ENCODE measurements around the gene FAHD2B.
"Not testable (repeated sequence)": the region's sequence is repeated elsewhere in the genome, so short reads cannot be mapped to it uniquely, and the experiment has no call there.

Gene FAHD2B, protein sequence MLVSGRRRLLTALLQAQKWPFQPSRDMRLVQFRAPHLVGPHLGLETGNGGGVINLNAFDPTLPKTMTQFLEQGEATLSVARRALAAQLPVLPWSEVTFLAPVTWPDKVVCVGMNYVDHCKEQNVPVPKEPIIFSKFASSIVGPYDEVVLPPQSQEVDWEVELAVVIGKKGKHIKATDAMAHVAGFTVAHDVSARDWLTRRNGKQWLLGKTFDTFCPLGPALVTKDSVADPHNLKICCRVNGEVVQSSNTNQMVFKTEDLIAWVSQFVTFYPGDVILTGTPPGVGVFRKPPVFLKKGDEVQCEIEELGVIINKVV

DNA sequence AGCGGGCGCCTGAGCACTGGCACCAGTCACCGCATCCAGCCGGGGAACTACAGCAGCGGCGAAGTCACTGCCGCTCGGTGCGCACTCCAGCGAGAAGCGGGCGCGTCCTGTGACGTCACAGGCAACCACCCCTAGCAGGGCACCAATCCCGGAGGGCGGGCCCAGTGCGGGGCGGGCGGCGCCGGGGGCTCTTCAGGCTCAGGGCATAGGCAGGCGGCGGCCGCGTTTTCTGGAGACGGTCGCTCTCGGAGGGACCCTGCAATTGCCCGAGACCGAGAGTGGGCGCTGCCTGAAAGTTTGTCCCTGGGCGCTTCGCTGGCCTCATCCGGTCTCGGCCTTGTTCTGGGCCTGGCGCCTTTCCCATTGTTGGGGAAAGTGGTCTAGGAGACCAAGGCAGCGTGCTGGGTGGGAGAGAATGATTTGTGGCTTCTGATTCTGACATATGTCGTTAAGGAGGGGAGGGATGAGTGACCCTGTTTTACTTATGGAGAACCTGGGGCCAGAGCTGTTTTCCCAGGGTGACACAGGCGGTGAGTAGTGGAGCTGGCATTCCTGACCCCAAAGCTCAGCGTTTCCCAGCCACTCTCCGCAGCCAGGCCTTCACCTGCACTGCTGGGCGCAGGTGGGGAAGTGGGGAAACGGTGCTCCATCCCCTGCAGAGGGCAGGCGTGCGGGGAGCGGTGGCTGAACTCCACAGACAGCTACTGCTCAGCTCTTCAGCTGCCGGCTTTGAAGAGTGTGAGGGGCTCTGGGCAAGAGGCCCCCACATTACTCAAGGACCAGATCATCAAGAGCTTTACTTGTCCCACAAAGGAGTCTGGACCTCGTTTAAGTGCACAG is at the start of gene FAHD2B:
Gene FAHD2B, minus strand, starts transcription at position 111 of the 840 bp plus-strand sequence. CDS start 3,176 bp downstream, outside the sequence.
- peak; percentile 85 for DNase-seq

DNA sequence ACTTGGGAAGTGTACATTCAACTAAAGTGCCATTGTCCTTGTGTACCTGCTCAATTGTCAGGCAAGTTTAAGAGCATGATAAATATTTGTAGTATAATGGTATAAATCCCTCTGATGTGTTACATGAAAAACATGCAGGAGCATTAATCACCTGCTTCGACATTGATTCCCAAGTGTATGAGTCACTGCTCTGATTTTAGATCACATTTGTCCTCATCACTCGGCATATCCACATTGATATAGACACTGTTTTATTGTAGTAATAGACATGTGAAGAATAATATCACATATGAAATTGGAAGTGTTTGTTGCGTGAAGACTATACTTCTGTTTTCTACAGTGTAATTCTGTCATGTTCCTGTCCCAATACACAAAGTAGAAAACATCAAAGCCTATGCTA is 49.3 kb upstream of the FAHD2B start:
- not testable (repeated sequence) for DNase-seq

DNA sequence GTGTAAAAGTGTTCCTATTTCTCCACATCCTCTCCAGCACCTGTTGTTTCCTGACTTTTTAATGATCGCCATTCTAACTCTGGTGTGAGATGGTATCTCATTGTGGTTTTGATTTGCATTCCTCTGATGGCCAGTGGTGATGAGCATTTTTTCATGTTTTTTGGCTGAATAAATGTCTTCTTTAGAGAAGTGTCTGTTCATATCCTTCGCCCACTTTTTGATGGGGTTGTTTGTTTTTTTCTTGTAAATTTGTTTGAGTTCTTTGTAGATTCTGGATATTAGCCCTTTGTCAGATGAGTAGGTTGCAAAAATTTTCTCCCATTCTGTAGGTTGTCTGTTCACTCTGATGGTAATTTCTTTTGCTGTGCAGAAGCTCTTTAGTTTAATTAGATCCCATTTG is 34.4 kb upstream of the FAHD2B start:
- DNase-seq: not testable (repeated sequence)

DNA sequence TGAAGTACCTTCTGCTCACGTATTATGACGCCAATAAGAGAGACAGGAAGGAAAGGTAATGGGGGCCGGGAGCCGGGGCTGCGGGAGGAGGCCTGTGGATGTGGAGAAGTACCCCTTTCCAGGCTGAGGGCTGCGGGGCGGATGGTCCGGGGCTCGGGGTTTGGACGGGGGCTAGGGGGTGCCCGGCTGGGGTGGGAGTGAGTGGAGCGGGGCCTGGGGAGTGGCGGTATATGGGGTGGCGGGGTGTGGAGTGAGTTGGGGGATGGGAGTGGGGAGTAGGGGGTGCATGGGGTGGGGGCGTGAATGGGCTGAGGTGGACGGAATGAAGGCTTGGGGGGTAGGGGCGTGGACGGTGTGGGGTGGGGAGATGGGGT is 19.2 kb upstream of the FAHD2B start:
- not testable (repeated sequence) for DNase-seq

DNA sequence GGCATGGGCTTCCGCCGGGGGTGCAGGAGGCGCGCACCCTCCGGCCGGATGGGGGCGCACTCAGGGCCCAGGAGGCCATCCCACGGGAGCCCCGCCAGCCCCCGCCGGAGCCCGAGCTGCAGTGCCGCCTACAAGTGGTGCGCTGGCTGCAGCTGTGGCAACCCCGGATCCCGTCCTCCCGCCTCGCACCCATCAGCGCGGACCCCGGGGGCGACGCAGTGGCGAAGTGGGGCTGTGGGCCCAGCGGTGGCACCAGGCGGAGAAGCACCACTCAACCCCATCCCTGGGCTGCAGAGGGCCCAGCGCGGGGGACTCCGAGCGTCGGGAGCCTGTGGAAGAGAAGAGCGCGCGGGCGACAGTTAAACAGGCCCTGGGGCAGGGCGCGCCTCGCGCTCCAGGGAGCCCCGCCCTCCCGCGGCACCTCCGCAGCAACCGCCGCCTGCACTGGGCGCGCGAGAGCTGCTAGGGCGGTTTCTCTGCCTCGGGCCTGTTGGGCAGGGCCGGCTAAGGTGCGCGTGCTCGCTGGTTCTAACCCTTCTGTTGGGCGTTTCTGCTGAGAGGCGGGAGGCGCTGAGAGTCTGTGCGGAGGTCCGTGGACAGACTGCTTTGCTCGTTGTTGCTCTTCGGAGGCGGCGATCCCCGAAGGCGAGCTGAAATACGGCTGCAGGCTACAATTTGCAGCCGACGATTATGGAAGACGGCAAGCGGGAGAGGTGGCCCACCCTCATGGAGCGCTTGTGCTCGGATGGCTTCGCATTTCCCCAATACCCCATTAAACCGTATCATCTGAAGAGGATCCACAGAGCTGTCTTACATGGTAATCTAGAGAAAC is 18.6 kb upstream of the FAHD2B start, which contains the start of gene ANKRD36:
Gene ANKRD36, plus strand, starts transcription at position 104 of the 832 bp plus-strand sequence. Its CDS starts 587 bp downstream, at position 691.
- DNase-seq: peak; percentile 84

DNA sequence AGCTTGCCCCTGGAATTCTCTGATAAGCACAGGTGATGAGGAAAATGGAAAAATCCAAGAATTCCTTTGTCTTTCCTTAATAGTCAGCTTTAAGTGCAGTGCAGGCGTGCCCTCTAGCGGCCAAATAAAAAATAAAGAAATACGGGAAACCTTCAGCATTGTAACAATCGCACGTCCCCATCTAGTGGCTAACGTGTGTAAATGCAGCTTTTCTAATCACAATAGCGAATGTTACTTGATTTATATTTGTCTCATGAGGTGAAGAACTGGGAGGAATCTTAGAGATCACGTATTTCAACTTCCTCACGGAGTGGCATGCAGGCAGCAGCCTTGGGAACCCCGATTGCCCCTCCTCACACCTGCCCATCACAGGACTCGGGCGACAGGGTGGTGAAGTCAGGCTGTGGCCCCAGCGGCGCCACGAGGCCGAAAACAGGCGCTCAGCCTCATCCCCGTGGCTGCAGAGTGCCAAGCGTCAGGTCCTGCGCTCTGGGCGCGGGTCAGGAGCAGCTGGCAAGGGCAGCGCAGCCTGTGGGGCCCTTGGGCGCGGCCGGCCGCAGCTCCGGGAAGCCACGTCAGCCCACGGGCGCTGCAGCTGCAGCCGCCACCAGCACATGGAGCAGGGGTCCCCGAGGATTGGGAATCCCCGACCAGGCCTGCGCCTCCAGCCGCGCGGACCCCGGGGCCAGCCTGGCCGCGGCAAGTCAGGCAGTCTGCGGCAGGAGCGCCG is 17.8 kb upstream of the FAHD2B start:
- peak; percentile 19 to 32 for DNase-seq

DNA sequence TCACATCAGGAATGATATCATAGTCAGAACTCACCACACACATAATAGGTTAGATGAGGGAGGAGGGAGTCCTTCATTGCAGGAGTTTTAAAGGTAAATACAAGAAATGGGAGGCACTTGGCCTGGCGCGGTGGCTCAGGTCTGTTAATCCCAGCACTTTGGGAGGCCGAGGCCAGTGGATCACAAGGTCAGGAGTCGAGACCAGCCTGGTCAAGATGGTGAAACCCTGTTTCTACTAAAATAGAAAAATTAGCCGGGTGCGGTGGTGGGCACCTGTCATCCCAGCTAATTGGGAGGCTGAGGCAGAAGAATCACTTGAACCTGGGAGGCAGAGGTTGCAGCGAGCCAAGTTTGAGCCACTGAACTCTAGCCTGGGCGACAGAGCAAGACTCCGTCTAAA is 16.6 kb upstream of the FAHD2B start:
- not testable (repeated sequence) for DNase-seq

DNA sequence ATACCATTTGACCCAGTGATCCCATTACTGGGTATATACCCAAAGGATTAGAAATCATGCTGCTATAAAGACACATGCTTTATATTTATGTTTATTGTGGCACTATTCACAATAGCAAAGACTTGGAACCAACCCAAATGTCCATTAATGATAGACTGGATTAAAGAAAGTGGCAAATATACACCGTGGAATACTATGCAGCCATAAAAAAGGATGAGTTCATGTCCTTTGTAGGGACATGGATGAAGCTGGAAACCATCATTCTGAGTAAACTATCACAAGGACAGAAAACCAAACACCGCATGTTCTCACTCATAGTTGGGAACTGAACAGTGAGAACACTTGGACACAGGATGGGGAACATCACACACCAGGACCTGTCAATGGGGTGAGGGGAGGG is 12.2 kb upstream of the FAHD2B start:
- DNase-seq: not testable (repeated sequence)

DNA sequence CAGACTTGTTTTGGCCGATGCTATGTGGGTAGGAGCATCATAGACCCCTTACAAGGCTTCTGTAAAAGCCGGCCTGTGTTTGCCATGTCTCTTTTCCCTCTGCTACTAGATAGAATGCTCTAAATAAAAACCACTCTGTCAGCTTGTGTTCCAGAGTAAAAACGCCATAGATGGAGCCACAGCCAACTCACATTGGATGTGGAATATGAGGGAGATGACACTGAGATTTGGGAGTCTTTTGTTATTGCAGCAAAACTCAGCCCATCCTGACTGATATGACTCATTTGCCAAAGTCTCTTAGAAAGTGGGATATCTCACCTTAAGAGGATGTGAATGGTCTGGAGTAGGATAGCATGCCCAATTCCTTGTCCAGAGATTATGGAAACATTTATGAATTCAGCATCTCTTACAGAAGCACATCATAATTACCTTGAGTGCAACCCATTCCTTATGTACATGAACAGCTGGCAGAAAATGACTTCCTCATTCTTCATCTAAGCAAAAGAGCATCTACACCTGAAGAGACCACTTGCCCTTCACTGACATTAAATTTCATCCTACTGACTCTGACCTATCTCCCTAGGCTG is 4.2 kb upstream of the FAHD2B start:
- not testable (repeated sequence) for DNase-seq

DNA sequence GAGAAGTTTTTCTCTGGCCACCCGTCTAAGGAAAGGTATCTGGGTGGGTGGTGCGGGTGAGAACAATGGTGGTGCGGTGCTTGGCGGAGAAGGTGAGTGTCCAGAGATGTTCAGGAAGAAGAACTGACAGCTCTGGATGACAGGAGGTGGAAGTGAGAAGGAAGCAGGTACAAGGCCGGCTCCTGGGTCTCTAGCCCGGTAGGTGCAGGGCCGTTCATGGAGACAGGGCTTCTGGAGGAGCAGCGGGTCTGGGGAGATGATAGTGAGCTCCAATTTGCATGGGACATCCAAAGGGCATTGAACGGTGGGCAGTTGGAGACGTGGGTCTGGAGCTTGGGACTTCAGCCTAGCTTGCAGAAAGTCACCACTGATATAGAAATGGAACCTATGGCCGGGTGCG is 979 bp upstream of the FAHD2B start:
- no peak for DNase-seq

DNA sequence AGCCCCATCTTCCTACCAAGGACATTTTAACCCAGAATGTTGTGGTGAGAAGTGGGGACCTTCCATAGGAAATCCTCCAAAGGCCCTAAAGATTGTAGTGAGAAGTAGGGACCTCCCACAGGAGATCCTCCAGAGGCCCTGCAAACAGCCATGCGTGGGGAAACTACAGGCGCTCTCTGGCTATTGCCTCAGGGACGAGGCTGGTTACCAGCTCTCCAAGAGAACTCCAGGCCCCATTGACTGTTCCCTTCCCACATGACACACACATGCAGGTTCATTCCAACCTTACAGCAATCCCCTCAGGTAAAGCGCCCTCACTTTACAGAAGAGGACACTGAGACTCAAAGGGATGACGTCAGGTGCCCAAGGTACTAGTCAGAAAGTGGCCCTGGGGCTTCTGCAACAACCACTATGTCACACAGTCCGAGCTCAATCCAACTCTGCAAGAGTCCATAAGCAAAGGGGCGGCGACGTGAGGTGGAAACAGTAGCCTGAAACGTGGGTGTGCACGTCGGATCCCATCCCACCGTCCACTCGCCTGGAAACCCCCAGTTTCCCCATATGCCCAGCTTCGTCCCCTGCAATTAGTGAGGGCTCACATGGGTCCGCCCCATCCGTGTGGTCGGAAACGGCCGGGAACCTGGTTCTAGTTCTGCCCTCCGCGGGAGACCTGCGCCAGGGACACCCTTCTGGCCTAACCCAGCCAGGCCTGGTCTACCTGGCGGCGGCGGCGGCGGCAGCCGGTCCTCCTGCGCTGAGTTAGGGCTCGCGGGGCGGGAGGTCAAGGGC is 505 bp downstream of the FAHD2B start:
- not testable (repeated sequence) for DNase-seq

DNA sequence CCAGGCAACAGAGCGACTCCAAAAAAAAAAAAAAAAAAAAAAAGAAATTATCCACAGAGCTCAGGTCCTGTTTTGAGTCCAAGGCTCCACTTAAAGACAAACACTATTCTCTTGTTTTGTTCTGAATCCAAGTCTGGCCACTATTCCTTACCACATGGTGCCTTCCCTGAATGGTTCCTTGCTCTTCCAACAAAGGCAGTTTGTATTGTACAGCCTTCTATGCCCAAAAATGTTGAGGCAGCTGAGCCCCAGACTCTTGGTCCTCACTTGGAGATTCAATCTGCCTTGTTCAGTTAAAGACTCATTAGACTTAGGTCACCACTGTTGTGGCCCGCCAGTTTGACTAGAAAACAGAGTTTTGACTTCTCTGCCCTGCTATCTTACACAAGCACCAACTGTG is 1.7 kb downstream of the FAHD2B start:
- not testable (repeated sequence) for DNase-seq

DNA sequence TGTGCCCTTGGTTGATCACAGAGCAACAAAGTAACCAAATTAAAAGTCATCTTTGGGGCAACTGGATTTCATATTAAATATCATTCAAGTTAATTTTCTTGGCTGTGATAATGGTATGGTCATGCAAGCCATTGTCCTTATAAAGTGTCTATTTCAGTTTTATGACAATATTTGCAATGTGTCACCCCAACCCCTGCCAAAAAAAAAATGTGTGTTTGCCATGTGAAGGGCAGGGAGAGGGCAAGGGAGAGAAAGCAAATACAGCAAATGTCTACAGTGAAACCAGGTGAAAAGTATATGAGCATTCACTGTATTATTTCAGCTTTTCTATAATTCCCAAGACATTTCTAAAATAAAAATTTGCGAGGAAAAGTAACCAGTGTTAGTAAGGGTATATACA is 6.0 kb downstream of the FAHD2B start:
- not testable (repeated sequence) for DNase-seq

DNA sequence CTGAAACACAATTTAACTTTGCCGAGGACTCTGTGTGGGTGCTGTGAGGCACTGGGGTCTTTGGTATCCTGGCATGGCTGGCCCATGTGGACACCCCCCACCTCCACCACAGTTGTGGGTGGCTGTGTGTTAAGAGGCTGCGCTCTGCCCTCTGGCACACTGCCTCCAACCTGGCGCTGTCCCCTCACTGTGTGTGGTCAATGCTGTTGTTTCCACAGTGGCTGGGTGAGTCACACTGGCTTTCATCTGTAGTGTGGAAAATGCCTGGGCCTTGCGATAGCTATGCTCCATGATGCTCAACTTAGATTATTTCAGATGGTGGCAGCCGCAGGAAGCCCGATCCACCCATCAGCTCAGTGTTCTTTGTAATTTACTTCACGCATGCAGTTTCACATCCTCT is 9.6 kb downstream of the FAHD2B start:
- DNase-seq: not testable (repeated sequence)

DNA sequence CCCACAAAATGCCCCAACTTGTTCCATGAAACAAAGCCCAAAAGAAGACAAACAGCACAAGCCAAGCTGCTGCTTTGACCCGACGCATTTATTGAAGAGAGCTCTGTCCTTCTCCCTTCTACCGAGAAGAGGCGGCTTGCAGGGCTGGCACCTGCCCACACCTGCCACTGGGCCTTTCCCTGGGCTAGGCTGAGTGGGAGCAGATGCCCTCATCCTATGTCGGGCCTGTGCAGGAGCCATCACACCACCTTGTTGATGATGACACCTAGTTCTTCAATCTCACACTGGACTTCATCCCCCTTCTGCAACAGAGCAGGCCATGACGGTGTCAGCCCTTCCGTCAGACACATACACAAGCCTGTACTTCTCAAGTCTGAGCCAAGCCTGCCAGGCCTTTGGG is 11.2 kb downstream of the FAHD2B start:
- not testable (repeated sequence) for DNase-seq

DNA sequence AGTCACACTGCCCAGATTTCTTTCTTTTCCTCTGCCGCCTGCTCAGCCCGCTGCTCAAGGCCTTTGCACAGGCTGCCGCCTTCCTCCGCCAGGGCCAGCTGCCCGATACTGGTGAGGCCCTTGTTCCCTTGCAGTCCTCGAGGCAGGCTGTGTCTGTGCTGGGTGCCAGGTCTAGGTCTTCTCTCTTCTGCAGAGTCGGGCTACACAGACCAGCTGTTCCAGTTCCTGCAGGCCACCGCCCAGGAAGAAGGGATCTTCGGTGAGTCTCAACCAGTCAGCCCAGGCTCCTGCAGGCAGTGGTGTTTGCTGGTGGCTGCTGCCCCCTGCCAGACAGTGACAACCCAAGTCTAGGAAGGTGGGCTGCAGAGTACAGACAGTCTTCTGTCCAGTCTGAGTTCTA is 12.5 kb downstream of the FAHD2B start:
- DNase-seq: not testable (repeated sequence)

DNA sequence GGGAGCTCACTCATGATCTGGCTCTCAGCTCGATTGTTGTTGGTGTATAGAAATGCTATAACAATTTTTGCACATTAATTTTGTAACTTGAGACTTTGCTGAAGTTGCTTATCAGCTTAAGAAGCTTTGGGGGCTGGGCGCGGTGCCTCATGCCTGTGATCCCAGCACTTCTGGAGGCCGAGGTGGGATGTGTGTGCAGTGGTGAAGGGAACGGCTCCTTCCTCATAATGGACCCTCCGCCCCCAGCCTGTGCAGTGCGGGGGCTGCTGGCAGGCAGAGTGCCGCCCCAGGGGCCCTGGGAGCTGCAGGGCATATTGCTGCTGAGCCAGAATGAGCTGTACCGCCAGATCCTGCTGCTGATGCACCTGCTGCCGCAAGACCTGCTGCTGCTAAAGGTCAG is 13.8 kb downstream of the FAHD2B start:
- DNase-seq: not testable (repeated sequence)

DNA sequence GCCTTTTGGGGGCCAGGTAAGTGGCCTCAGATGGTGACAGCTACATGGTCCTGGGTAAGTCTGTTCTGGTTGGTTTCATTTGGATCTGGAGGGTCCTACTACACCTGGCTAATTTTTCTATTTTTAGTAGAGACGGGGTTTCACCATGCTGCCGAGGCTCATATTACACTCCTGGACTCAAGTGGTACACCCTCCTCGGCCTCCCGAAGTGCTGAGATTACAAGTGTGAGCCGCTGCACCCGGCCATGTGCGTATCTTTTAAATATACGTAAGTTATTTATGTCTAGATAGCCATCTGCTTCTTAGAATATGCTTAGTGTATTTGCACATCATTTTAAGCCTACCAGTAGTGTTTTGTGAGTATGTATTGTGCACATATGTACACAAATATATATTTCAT is 17.5 kb downstream of the FAHD2B start:
- not testable (repeated sequence) for DNase-seq

DNA sequence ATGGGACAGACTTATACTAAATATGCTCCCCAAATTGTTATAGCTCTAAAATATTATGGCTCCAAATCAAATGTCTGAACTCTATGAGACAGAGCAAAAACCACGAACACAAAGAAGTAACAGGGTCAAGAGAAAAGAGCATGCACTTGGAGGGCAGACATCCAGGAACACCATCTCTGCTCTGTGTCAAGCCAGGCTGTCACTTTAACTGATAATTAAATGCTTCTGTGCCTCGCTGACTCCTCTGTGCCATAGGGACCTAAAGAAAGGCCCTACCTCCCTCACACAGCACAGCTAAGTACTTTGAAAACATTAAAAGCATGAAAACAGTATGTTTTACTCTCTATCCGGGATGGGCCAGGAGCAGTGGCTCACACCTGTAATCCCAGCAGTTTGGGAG is 23.8 kb downstream of the FAHD2B start:
- not testable (repeated sequence) for DNase-seq

DNA sequence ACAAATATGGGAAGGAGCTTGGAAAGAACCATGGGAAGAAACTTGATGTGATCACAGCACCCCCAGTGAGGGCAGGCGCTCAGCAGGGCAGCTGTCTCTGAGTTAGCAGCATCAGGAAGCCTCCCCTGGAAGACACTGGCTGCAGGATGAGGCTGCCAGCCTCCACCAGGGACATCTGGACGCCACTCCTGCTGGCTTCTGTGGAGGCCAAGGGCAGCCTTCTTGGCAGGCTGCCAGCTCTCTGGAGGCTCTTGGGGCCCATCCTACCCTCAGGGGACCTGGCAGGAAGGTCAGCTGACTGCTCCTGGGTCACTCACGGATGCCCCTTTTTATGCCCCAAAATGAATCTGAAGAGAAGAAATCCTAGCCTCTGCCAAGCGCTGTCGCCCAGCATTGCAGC is 26.0 kb downstream of the FAHD2B start:
- DNase-seq: not testable (repeated sequence)

DNA sequence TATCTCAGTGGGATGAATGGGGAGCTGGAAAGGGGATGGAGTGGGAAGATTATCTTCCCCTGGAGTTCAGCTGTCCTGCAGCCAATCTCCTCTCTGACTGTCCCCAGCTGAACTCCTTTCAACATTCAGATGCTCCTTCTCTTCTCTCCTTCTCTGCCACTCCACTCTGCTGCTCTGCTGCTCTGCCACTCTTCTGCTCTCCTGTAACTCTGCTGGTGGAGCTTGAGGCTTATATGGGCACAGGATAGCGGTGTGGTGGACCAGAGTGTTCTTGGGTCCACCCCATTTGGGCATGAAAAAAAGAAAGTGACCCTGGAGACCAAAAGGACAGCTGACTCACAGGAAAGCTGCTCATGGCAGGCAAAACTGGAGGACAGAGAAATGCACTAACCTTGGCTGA is 26.6 kb downstream of the FAHD2B start:
- DNase-seq: no peak

All from stimulated activated CD4-positive, alpha-beta T cell treated with anti-CD3 and anti-CD28 coated beads, Interleukin-4, amount 100 ng/mL, for 4 hours (primary cell).